Nephron (organoid): ENCODE data around the gene SBK2.
"Not testable (repeated sequence)": the region's sequence is repeated elsewhere in the genome, so short reads cannot be mapped to it uniquely, and the experiment has no call there.

Source experiments
- H3K27ac Mint-ChIP-seq, 3 experiments: 2 replicates each; pipeline ENCODE4 v1.8.0; 2020; ENCODE audit warnings: mixed read lengths in 3 of 3, mild to moderate bottlenecking in 2 of 3, moderate library complexity in 1 of 3
- H3K27me3 Mint-ChIP-seq: 2 replicates; pipeline ENCODE4 v1.8.0; 2021; ENCODE audit warnings: low read depth, mild to moderate bottlenecking, moderate library complexity, mixed read lengths
- H3K36me3 Mint-ChIP-seq: 2 replicates; pipeline ENCODE4 v1.8.0; 2020; ENCODE audit warnings: low read depth, mixed read lengths
- H3K4me1 Mint-ChIP-seq: 2 replicates; pipeline ENCODE4 v1.8.0; 2020; ENCODE audit warnings: mixed read lengths
- H3K4me3 Mint-ChIP-seq, 3 experiments: 2 replicates each; pipeline ENCODE4 v1.8.0; 2020; ENCODE audit warnings: mild to moderate bottlenecking in 3 of 3, mixed read lengths in 3 of 3, moderate library complexity in 2 of 3
- H3K9me3 Mint-ChIP-seq: 2 replicates; pipeline ENCODE4 v1.8.0; 2020; ENCODE audit warnings: mixed read lengths
- TF ChIP-seq, protein P1 (sequence below), 3 experiments: fragments of 200-600 bp; sonication (generic); IDR thresholded peaks; one replicate each; pipeline ENCODE4 v1.5.0; 2021; ENCODE audit warnings: antibody characterized with exemption in 3 of 3; ENCODE audit not compliant: unreplicated experiment in 3 of 3

SBK2 gene

GRCh38 chr19:55535173-55535964 lies 1.6 kb downstream of the SBK2 start:
- no peaks in the 10 kb centered on the region for H3K9me3 Mint-ChIP-seq
- H3K36me3 Mint-ChIP-seq, result no peaks in the 10 kb centered on the region
- peak overlapping the region in 1 of 3 experiments; percentile 8 for H3K4me3 Mint-ChIP-seq
- no peaks in the 10 kb centered on the region for H3K27me3 Mint-ChIP-seq
- H3K4me1 Mint-ChIP-seq, result peaks cover 7% of the 10 kb centered on the region
- H3K27ac Mint-ChIP-seq, result peak overlapping the region in 2 of 3 experiments; percentile 59 to 69
- TF ChIP-seq, protein P1, sequence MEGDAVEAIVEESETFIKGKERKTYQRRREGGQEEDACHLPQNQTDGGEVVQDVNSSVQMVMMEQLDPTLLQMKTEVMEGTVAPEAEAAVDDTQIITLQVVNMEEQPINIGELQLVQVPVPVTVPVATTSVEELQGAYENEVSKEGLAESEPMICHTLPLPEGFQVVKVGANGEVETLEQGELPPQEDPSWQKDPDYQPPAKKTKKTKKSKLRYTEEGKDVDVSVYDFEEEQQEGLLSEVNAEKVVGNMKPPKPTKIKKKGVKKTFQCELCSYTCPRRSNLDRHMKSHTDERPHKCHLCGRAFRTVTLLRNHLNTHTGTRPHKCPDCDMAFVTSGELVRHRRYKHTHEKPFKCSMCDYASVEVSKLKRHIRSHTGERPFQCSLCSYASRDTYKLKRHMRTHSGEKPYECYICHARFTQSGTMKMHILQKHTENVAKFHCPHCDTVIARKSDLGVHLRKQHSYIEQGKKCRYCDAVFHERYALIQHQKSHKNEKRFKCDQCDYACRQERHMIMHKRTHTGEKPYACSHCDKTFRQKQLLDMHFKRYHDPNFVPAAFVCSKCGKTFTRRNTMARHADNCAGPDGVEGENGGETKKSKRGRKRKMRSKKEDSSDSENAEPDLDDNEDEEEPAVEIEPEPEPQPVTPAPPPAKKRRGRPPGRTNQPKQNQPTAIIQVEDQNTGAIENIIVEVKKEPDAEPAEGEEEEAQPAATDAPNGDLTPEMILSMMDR (IDR thresholded peaks at IDR 0.05; ENCODE audit: unreplicated experiment in 3 of 3), result no peak

- not testable (repeated sequence) for H3K36me3 Mint-ChIP-seq, H3K27ac Mint-ChIP-seq, H3K4me3 Mint-ChIP-seq, H3K9me3 Mint-ChIP-seq, H3K27me3 Mint-ChIP-seq, H3K4me1 Mint-ChIP-seq
Measured at GRCh38 chr19:55534280-55534679, 2.7 kb downstream of the SBK2 start.

GRCh38 chr19:55530996-55531395 lies 5.9 kb downstream of the SBK2 start:
- H3K4me1 Mint-ChIP-seq, result peaks cover 7% of the 10 kb centered on the region
- no peaks in the 10 kb centered on the region for H3K27me3 Mint-ChIP-seq
- no peaks in the 10 kb centered on the region for H3K36me3 Mint-ChIP-seq
- no peaks in the 10 kb centered on the region for H3K9me3 Mint-ChIP-seq
- no peak overlapping the region for H3K27ac Mint-ChIP-seq
- H3K4me3 Mint-ChIP-seq, result no peak overlapping the region
- TF ChIP-seq, protein P1 (IDR thresholded peaks at IDR 0.05; ENCODE audit: unreplicated experiment in 3 of 3), result no peak

DNA sequence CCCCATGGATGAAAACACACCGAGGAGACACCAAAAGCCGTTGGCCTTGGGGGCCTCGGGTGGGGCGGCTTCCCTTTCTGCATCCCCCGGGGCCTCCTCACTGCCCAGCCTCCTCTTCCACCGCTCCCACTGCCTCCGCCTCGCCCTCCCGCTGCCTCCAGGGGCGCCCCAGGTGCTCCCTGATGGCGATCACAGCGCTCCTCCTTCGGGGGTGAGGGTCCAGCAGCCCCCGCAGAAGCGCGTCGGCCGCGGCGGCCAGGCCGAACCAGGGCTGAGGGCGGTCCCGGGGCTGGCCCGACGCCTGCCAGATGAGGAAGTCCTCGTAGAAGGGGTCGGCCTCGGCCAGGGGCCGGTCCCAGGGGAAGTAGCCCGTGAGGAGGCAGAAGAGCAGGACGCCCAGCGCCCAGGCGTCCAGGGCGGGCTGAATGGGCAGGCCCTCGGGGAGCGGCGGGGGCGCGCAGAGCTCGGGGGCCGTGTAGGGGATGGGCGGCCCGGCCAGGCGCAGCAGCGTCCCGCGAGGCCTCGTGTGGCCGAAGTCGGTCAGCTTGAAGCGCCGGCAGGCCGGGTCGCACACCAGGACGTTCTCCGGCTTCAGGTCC lies 7.2 kb downstream of the SBK2 start:
- Mint-ChIP-seq H3K36me3 (no peaks in the 10 kb centered on the region), H3K4me1 (peaks cover 7% of the 10 kb centered on the region), H3K9me3 (no peaks in the 10 kb centered on the region), H3K27ac (no peak overlapping the region), H3K4me3 (no peak overlapping the region), H3K27me3 (peaks cover 7% of the 10 kb centered on the region)
- TF ChIP-seq, protein P1 (IDR thresholded peaks at IDR 0.05; ENCODE audit: unreplicated experiment in 3 of 3), result no peak

DNA sequence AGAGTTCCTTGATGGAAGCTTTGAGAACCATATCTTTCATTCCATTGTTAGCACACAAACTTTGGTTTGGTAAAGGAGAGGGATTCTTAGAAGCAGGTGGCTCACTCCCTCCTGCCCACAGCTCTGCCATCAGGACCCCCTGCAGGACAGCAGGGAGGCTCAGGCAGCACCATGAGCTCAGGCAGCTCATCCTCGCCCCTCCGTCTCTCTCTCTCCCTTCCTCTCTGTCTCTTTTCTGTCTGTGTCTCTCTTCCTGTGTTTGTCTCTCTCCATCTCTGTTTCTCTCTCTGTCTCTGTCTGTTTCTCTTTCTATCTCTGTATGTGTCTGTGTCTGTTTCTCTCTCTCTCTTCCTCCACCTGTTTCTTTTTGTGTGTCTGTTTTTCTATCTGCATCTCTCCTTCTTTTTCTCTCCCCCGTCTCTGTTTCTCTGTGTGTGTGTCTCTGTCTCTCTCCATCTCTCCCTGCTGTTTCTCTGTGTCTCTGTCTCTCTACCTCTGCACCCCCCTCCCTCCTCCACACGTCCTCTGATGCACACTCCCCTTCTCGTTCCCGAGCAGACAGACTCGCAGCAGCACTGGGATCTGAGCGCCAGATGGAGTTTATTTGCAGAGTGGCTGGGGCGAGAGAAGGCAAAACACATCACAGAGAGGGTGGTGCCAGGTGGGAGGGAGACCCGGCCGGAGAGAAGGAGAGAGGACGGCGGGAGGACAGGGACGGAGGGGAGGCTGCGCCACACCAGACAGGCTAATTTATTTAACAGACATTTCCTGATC lies 8.7 kb downstream of the SBK2 start:
- peaks cover 11% of the 10 kb centered on the region for H3K27me3 Mint-ChIP-seq
- no peak overlapping the region for H3K27ac Mint-ChIP-seq
- H3K36me3 Mint-ChIP-seq, result no peaks in the 10 kb centered on the region
- H3K4me1 Mint-ChIP-seq, result peaks cover 13% of the 10 kb centered on the region
- no peak overlapping the region for H3K4me3 Mint-ChIP-seq
- H3K9me3 Mint-ChIP-seq, result no peaks in the 10 kb centered on the region
- TF ChIP-seq, protein P1 (IDR thresholded peaks at IDR 0.05; ENCODE audit: unreplicated experiment in 3 of 3), result no peak
